GM10248 (cell line): ENCODE data around the gene LYRM2.

ENCODE experiments used
- CTCF ChIA-PET: fragments of 300-600 bp; sonication (Branson Sonifier 250); formaldehyde crosslinking; extraction: SDS; loops from one replicate; lab custom pipeline; 2021; ENCODE audit warnings: antibody characterized with exemption; lab: Yijun Ruan, JAX
- POLR2A ChIA-PET: fragments of 350-650 bp; sonication (Branson Sonifier 250); formaldehyde crosslinking; extraction: SDS; loops from one replicate; lab custom pipeline; 2020; ENCODE audit warnings: antibody characterized with exemption; lab: Yijun Ruan, JAX
- DNase-seq: peaks from one replicate; pipeline ENCODE4 v3.0.0; 2012; ENCODE audit errors: extremely low spot score
- TF ChIP-seq, protein P1 (sequence below): IDR thresholded peaks from 2 replicates; pipeline ENCODE4 v1.5.1; 2012; ENCODE audit warnings: mild to moderate bottlenecking, low read depth; ENCODE audit errors: extremely low read depth, missing control alignments, control extremely low read depth

Gene LYRM2

GRCh38 chr6:89615882-89616281 lies 22.7 kb downstream of the LYRM2 start:
- TF ChIP-seq, protein P1, sequence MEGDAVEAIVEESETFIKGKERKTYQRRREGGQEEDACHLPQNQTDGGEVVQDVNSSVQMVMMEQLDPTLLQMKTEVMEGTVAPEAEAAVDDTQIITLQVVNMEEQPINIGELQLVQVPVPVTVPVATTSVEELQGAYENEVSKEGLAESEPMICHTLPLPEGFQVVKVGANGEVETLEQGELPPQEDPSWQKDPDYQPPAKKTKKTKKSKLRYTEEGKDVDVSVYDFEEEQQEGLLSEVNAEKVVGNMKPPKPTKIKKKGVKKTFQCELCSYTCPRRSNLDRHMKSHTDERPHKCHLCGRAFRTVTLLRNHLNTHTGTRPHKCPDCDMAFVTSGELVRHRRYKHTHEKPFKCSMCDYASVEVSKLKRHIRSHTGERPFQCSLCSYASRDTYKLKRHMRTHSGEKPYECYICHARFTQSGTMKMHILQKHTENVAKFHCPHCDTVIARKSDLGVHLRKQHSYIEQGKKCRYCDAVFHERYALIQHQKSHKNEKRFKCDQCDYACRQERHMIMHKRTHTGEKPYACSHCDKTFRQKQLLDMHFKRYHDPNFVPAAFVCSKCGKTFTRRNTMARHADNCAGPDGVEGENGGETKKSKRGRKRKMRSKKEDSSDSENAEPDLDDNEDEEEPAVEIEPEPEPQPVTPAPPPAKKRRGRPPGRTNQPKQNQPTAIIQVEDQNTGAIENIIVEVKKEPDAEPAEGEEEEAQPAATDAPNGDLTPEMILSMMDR = no peak
- ChIA-PET POLR2A (no interaction called here), CTCF (interaction anchor here (1.5 to 2.5 kb wide), 2 partner anchors 184 to 245 kb away, joined by 3 to 10 read pairs; no protein-coding TSS in a partner anchor)
- no peak for DNase-seq

GRCh38 chr6:89613790-89614189 lies 24.8 kb downstream of the LYRM2 start:
- TF ChIP-seq, protein P1 = no peak
- POLR2A ChIA-PET = no interaction called here

DNA sequence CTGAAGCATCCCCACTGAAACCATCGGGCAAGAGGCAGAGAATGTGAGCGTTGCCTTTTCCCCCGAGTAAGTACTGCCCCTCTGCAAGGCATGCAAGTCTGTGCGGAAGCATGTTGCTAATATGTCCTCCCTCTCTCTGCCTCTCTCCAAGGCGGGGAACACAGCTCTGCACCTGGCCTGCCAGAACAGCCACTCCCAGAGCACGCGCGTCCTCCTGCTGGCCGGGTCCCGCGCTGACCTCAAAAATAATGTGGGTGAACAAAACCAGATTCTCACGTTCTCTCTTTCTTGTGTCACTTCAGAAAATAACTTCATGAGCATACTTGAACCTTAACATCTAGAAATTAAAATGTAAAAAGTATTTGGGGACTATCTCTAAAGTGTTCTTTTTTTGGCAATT lies 26.4 kb downstream of the LYRM2 start:
- ChIA-PET POLR2A (no interaction called here), CTCF (interaction anchor here (0.7 to 8.7 kb wide), 9 partner anchors 10 to 630 kb away, joined by 3 to 68 read pairs (median 5); partner anchors contain the start of genes ANKRD6 and LYRM2)
- TF ChIP-seq, protein P1 = no peak
- DNase-seq = no peak

More at GRCh38 chr6:89613790-89614189, 24.8 kb downstream of the LYRM2 start:
- no peak for DNase-seq
- CTCF ChIA-PET = interaction anchor here (0.6 to 8.7 kb wide), 8 partner anchors 9 to 631 kb away, joined by 3 to 68 read pairs (median 5); partner anchors contain the start of gene ANKRD6

DNA sequence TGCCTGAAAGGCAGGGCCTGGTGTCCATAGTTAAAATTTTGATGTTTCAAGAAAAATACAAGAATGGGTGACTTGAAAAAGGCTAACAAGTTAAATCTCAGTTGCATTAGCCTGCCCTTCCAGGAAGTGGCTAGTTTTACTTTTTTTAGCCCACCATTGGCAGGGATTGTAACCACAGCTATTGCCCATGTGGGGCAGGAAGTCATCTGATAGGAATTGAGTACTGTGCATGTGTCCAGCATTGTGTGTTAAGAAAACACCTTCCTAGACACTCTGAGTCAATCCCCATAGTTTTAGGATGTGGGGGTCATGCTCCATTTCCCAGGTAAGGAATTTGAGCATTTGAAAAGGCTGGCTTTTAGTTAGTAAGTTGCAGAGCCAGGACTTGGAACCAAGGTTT lies 26.9 kb downstream of the LYRM2 start:
- no peak for DNase-seq
- POLR2A ChIA-PET = no interaction called here
- CTCF ChIA-PET = interaction anchor here (1.4 to 8.7 kb wide), 6 partner anchors 9 to 244 kb away, joined by 3 to 68 read pairs (median 13); partner anchors contain the start of gene ANKRD6
- TF ChIP-seq, protein P1 = no peak

DNA sequence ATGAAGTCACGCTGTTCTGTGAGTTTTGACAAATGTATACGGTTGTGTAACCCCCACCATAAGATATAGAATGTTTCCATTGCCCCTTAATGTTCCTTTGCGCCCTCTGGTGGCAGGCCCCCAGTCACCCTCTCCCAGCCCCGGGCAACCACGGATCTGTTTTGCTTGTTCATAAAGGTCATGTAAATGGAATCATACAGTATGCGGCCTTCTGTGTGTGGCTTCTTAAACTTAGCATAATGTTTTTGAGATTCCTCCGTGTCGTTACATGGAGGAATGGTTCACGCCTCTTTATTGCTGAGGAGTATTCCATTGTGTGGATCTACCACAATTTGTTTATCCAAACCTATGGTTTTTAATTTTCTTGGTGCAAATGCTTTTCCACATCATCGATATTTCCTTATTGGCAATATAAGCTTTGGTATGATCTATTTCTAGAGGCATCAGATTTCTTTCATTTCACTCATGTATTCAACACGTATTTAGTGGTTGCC lies 28.4 kb downstream of the LYRM2 start:
- CTCF ChIA-PET = interaction anchor here (0.6 to 8.7 kb wide), 26 partner anchors 8 to 628 kb away, joined by 3 to 68 read pairs (median 4); partner anchors contain the start of genes ANKRD6 and LYRM2
- TF ChIP-seq, protein P1 = peak; percentile 88
- peak; percentile 71 for DNase-seq
- POLR2A ChIA-PET = no interaction called here

DNA sequence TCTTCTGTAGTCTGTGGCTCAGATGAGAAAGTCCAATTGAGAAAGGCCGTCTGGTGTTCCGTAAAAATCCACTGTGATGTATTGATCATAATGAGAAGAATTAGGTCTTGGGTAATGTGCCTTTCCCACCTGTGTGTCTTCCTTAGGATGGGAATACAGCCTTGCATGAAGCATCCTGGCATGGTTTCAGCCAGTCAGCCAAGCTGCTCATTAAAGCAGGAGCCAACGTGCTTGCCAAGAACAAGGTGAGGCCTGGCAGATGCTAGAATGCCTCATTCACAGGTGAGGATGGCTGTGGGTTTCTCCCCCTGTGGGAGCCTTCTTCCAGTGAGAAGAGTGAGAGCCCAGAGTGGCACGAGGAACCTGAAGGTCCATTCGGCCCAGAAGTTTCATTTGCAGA lies 32.7 kb downstream of the LYRM2 start:
- CTCF ChIA-PET = interaction anchor here (8.7 kb wide), 1 partner anchor 174 kb away, joined by 68 read pairs; the partner anchor contains the start of gene ANKRD6
- DNase-seq = no peak
- POLR2A ChIA-PET = no interaction called here
- TF ChIP-seq, protein P1 = no peak
